DMS153 treated with DMSO at 0.1 percent for 48 hours (cell line): ENCODE data around the gene MGA.

ENCODE experiments used
- DNase-seq: peaks from one replicate; lab custom pipeline; 2025; ENCODE audit not compliant: unreplicated experiment; lab: John Stamatoyannopoulos, UW

The MGA gene

DNA sequence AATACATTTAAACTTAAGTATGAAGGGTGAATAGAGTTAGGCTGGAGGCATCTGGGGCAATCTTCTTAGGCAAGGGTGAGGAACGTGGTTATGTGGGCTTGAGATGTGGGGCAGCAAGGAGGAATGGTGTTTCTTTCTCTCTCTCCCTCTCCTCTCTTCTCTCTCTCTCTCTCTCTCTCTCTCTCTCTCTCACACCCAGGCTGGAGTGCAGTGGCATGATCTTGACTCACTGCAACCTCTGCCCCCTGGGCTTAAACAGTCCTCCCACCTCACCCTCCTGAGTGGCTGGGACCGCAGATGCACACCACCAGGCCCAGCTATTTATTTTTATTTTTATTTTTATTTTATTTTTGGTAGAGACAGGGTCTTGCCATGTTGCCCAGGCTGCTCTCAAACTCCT is 4.0 kb upstream of the MGA start:
- DNase-seq, result no peak

DNA sequence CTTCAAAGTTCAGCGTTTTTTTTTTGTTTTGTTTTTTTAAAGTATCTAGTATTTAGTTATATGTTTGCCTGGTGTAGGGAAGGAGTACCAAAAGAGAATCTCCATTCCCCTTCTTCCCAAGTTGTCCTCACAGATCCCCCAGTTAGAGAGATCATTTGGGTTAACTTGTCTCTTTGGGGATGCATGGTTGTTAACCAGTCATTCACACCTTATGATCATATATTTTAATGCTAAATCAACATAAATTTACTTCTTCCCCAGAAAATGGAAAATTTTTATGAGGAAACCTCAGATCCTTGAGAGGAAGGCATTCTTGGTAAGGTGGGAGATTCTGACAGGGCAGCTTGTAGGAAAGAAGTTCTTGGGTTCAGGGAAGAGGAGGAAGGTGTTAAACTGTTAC is 1.5 kb upstream of the MGA start:
- no peak for DNase-seq

DNA sequence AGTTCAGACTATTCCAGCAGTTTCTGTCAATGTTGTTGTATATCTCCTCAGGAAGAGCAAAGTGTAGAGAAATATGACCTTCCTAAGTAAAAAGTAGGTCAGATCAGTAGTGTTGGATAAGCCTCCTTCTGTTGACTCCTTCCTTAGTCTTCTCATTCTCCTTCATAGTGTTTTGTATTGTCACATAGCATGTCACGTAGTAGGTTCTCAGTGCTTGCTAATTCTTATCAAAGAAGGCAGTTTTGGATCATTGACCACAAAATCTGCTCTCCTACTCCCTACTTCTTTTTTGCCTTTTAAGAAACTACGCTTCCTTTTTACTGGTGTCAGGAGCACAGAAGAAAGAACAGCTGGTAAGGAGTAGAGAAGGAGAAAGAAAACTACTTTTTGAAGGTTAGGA is 1.0 kb upstream of the MGA start:
- DNase-seq, result no peak

DNA sequence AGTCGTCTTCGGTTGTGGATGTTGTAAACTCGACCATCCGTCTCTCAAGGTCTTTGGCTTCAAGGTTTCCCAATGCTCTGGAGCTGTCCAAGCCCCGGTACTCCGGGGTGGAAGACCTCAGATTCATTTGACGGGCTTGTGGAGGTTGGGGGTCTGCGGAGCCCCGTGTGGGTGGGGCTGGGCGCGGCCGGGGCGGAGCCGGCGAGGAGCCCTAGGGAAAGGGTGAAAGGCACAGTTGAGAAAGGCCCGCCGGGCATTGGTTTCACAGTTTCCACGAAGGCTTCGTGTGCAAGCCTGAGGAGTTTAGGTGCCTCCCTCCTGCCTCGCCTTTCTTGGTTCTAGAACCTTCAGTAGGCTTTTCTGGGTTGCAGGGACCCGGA is 360 bp upstream of the MGA start:
- no peak for DNase-seq

DNA sequence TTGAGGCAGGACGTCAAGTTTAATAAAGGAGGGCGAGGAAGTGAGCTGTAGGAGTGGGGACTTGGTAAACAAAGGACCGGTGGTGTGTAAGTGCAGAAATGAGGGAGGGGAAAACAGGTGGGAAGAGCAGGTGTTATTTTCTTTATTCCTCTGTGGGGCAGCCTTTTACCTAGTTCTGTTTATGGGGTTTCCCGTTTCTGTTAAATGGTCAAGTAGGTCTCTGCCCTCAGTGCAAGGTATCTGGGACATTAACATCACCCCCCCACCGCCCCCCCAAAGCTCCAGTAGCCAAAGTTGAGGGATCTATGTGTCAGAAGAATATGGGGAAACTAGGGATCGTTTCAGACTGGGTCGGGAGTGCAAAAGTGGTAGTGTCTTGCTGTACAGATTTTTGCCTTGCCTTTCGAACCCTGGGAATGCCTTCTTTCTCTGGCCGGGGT is 893 bp downstream of the MGA start:
- no peak for DNase-seq

DNA sequence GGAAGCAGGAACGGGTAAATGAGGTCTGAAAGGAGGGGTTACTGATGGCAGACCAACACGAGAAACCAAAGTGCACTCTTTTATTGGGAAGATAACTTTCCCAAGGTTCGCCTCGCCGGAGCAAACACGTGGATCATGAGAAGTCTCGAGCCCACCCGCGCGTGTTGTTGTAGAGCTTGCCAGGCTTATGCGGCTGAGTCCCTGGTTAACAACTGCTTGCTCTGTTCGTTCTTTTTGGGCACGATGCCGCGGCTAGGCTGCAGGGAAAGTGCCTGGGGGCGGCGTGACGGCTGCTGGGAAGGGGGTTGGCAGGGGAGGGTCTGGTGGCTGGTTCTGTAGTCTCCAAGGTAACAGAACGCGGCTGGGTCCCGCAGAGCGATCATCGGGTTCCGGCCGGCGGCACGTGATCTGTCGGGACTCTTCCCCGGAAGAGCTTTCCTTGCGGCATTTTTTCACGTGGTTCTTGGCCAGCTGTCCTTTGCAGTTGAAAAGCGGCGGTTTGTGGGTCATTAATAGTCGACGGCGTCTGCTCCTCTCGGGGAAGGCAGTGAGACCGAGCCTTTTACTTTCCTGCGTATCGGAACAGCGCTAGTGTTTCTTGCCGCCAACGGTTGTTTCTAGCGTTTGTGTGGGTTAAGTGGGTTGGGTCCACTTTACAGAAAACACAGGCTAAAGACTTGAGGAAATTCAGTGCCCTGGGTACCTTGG is 1.5 kb downstream of the MGA start:
- no peak for DNase-seq

DNA sequence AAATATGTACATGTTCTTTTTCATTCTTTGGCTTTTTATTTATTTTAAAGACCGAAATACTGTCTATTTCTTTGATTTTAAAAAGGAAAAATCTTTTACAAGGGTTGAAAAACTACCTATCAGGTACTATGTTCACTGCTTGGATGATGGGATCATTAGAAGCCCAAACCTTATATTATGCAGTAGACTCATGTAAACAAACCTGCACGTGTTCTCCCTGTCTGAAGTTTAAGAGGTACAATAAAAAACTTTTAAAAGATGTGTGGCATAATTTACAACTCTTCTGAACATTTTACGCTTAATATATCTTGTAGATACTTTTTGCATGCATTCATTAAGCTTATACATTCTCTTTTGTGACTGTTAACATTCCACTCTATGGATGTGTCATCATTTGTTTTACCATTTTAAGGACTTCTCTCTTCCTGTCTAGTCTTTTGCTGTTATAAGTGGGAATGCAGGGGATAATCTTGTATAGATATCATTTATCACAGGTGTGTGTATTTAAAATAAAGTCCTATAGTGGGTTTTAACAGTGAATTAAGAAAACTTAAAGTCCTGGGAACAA is 6.2 kb downstream of the MGA start:
- DNase-seq, result no peak

DNA sequence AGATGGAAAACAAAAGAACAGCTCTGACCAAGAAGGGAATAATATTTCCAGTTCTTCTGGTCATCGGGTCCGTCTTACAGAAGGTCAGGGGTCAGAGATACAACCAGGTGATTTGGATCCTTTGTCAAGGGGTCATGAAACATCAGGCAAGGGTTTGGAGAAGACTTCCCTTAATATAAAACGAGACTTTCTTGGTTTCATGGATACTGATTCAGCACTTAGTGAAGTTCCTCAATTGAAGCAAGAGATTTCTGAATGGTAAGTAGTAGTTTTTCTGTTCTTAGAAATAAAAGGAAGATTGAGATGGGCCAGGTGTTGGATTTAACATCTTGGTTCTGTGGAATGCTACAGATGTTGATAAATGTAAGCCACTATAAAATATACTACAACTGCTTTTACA is 9.5 kb downstream of the MGA start:
- DNase-seq, result no peak

DNA sequence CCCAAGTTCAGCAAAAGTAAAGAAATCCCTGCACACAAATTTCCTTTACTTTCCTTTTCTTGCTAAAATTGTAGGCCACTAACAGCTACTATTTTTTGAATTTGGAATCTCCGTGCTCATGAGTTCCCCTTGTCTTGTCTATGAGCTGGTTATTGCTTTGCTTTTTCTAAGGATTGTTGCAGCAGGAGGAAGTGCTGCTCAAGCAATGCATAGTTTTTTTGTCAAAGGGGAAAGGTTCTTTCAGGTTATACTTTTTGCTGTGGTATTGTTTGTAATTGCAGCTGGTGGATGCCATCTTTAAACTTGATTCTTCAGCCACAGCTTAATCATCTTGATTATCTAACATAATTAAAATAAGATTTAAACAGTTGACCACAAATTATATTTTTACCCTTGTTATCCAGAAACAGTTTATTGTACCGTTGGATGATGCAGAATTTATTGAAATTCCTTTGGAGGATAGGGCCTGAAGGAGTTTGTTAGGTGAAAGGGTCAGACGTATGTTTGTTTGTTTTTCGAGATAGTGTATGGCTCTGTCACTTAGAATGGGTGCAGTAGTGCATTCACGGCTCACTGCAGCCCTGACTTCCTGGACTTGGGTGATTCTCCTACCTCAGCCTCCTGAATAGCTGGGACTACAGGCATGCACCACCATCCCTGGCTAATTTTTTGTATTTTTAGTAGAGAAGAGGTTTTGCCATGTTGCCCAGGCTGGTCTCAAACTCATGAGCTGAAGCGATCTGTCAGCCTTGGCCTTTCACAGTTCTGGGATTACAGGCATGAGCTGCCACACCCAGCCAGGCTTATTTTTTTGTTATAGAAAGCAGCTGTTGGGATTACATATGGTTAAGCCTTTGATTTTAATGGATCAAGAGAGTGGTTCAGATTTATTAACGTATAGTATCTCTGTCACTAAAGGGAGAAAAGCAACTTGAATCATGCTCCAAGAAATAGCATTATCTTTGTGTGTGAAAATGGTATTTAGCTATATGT is 11.7 kb downstream of the MGA start:
- no peak for DNase-seq

DNA sequence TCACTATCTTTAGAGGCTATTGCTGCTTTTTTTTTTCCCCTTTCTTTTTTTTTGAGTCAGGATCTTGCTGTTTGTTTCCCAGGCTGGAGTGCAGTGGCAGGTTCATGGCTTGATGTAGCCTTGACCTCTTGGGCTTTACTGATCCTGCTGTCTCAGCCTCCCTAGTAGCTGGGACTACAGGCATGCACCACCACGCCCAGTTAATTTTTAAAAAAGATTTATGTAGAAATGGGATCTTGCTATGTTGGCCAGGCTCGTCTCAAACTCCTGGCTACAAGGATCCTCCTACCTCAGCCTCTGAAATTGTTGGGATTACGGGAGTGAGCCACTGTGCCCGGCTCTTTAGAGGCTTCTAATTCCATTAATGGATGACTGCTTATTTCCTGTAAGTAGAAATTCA is 15.1 kb downstream of the MGA start:
- no peak for DNase-seq

DNA sequence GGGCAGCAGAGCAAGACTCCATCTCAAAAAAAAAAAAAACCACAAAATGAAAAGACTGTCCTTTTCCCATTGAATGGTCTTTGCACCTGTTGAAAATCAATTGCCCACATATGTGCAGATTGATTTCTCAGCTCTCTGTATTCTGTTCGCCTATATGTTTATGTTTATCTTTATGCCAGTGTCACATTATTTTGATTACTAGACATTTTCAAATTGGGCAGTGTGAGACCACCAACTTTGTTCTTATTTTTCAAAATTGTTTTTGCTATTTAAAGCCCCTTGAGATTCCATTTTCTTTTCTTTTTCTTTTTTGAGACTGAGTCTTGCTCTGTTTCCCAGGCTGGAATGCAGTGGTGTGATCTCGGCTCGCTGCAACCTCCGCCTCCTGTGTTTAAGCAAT is 18.5 kb downstream of the MGA start:
- DNase-seq, result no peak

DNA sequence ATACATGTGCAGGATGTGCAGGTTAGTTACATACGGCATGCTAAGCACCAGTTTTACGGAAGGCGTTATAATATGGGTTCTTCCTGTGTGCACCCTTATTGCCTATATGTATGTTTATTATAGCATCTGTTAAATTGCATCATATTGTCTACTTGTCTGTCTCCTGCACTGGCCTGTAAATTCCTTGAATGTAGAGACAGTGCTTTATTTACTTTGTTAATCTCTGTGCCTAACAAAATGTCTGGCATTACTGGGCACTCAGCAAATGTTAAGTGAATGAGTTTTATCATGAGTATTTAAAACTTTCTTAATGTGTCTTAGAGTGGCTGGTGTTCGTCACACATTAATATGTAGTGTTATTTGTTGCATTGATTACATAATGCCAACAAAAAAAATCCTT is 23.8 kb downstream of the MGA start:
- no peak for DNase-seq

DNA sequence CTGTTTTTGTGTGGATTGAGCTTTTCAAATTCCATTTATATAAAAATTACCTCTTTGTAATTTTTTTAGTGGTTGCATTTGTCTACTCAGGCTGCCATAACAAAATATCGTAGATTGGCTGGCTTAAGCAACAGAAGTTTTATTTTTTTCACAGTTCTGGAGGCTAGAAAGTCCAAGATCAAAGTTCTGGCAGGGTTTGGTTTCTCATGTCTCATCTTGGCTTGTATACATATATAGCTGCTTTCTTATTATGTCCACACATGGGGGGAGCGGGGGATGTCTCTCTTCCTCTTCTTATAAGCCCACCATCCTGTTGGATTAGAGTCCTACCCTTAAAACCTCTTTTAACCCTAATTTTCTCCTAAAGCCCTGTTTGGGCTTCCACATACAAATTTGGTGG is 28.5 kb downstream of the MGA start:
- no peak for DNase-seq

DNA sequence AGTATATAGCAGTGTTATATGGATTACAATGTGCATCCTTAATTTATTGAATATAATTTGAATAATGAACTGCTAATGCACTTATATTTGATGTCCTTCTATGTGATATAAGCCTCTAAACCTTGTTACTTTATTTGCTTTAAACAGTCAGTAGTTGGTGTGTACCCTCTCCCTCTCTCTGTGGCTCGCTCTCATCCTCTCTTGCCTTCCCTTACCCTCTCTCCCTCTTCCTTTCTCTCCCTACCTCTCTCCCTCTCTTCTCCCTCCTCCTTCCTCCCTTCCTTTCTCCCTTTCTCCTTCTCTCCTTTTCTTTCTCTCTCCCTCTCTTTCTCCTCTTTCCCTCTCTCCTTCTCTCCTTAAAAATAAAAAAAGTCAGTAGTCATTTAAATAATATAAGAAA is 28.9 kb downstream of the MGA start:
- no peak for DNase-seq

DNA sequence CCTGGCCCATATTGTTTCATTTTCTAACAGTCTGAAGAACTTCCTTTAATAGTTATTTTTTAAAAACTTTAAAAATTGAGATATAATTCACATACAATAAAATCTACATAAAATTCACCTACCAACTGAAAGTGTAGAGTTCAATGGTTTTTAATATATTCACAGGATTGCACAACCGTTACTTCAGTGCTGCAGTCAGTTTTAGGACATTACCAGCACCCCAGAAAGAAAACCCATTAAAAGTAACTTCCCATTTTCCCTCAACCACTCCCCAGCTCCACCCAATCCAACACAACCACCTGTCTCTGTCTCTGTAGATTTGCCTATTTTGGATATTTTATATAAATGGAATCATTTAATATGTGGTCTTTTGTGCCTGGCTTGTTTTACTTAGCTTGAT is 29.6 kb downstream of the MGA start:
- DNase-seq, result no peak

DNA sequence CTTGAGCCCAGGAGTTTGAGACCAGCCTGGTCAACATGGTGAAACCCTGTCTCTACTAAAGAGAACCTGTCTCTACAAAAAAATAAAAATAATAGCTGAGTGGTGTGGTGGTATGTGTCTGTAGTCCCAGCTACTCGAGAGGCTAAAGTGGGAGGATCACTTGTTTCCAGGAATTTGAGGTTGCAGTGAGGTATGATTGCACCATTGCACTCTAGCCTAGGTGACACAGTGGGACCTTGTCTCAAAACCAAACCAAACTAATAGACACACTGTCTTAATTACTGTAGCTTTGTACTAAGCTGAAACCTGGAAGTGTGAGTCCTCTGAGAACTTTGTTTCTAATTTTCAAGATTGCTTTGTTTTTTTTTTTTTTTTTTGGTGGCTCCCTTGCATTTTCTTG is 30.4 kb downstream of the MGA start:
- DNase-seq, result no peak

DNA sequence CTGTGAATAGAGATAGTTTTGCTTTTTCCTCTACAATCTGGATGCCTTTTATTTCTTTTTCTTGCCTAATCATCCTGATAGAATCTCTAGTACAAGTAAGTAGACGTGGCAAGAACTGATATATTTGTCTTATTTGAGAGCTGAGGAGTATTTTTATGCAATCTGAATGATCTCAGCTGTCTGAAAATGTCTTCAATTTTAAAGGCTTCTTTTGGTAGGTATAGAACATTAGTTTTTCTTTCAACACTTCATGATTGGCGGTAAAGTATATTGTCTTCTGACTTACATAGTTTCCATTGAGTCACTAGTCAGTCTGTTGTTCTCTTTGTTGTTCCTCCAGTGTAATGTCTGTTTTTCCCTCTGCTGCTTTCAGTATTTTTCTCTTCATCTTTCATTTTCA is 31.3 kb downstream of the MGA start:
- DNase-seq, result no peak

DNA sequence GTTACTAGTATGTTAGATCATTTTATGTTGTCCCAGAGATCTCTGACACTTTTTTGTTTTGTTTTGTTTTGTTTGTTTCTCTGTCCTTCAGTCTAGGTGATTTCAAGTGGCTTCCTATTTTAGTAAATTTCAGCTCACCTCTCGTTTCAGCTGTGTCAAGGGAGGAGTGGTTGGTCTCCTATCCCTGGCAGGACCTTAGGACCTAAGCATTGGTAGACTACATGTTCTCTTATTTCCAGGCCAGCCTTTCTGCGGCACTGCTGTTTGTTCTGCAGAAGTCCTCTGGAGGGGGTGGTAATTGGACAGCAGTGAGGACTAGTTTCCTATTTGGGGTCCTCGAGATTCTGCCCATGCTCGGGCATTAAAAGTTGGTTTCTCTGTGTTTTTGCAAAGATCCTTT is 31.8 kb downstream of the MGA start:
- no peak for DNase-seq

DNA sequence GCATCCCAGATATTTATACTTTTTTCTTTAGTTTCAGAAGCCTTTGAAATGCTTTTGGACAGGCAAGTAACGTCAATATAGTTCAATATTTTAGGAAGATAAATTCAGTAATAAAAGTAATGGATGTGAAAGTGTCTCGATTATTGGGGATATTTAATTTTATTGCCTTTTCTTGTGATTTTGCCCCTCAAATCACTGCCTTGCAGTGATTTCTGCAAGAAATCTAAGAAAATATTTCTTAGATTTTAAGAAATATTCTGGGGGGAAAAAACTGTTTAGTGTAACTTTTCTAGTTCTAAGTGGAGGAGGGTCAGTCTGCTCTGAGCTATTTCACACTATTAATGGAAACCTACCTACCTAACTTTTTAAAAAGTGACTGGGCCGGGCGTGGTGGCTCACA is 33.6 kb downstream of the MGA start:
- DNase-seq, result no peak

DNA sequence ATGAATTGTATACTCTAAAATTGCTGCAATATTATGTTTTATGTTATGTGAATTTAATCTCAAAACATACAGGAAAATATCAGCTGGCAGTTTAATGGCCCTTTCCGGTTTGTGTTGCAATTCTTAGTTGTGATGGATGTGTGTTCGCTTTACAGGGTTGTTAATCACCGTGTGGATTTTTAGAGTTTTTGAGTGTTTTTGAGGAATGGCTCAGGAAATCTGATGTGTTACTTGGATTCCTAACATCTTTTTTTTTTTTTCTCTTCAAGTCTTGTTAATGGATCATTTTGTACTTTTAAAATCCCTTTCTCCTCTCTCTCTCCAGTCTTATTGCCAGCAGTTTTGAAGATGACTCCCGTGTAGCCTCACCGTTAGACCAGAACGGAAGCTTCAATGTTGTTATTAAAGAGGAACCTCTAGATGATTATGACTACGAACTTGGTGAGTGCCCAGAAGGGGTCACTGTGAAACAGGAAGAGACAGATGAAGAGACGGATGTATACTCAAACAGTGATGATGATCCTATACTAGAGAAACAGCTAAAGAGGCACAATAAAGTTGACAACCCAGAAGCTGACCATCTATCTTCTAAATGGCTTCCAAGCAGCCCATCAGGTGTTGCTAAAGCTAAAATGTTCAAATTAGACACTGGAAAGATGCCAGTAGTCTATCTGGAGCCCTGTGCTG is 35.7 kb downstream of the MGA start:
- no peak for DNase-seq

DNA sequence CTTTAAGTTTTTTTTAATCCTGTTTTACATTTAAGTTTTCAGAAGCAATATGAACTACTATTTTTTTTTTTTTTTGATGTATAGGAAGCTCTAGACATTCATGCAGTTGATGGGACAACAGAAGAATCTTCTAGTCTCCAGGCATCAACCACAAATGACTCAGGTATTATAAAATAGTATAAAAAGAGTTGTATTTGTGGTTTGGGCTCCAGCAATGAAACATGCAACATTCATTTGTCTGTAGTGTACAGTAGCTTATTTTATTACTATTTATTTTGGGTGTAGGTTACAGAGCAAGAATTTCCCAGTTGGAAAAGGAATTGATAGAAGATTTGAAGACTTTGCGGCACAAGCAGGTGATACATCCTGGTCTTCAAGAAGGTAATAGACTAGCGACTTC is 38.6 kb downstream of the MGA start:
- no peak for DNase-seq

DNA sequence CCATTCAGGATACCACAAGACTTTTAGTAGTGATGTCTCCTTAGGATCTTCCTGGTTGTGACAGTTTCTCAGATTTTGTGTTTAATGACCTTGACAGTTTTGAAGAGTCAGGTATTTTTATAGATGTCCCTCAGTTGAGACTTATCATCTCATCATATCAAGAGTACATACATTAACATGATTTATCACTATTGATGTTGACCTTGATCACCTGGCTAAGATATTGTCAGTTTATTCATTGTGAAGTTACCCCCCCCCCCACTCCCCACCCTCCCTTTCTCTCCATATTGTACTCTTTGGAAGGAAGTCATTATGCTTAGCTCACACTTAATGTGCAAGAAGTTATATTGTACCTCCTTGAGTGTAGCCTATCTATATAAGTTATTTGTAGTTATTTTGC is 42.9 kb downstream of the MGA start:
- DNase-seq, result no peak
